PC-3 (cell line): ENCODE results near the gene CRB2.

Experiments
- EZH2 ChIP-seq: fragments of 300-600 bp; sonication (generic); IDR thresholded peaks from one replicate; pipeline ENCODE4 v1.6.1; 2017; ENCODE audit warnings: antibody characterized with exemption, mild to moderate bottlenecking, low read length; ENCODE audit not compliant: unreplicated experiment
- EZH2phosphoT487 ChIP-seq: fragments of 300-600 bp; sonication (generic); IDR thresholded peaks from 2 replicates; pipeline ENCODE4 v1.6.1; 2018; ENCODE audit warnings: mild to moderate bottlenecking, antibody characterized with exemption, low read length, borderline replicate concordance
- TF ChIP-seq, protein P1 (sequence below): fragments of 300-600 bp; sonication (generic); conservative IDR thresholded peaks from 2 replicates; pipeline ENCODE4 v1.5.1; 2017; ENCODE audit warnings: antibody characterized with exemption, low read depth, mild to moderate bottlenecking, low read length

DNA sequence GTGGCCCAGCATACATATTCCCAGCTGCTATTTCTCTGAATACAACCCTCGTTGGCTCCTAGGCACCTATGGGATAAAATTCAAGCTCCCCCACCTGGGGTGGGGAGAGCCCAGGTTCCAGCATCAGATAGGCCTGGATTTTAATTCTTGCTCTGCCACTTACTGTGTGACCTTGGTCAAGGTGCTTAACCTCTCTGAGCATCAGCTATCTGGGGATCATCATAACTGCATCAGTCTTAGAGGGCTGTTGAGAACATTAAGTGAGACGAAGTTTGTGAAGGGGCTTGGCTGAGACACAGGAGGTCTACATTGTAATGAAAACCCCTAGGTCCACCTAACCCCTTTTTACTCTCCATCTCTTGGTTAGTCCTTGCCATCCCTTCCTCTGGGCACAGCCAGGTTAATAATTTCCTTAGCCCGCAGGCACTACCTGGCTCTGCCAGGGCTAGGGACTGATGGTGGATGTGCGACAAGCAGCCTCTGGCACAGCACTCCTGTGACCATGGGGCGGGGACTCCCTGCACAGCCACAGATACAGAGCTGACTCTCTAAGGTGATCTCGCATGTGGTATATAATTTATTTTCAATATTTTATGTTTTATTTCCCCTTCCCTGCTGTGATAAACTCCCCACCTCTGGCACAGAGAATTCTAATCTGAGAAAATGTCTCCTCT is 68.7 kb downstream of the CRB2 start:
- TF ChIP-seq, protein P1, sequence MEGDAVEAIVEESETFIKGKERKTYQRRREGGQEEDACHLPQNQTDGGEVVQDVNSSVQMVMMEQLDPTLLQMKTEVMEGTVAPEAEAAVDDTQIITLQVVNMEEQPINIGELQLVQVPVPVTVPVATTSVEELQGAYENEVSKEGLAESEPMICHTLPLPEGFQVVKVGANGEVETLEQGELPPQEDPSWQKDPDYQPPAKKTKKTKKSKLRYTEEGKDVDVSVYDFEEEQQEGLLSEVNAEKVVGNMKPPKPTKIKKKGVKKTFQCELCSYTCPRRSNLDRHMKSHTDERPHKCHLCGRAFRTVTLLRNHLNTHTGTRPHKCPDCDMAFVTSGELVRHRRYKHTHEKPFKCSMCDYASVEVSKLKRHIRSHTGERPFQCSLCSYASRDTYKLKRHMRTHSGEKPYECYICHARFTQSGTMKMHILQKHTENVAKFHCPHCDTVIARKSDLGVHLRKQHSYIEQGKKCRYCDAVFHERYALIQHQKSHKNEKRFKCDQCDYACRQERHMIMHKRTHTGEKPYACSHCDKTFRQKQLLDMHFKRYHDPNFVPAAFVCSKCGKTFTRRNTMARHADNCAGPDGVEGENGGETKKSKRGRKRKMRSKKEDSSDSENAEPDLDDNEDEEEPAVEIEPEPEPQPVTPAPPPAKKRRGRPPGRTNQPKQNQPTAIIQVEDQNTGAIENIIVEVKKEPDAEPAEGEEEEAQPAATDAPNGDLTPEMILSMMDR: no peak
- TF ChIP-seq EZH2phosphoT487 (no peak), EZH2 (no peak)
